A673 (cell line): ENCODE measurements around the gene SORCS1.

Experiments used
- EZH2 ChIP-seq: fragments of 200-600 bp; sonication (generic); IDR thresholded peaks from 2 replicates; pipeline ENCODE4 v1.6.1; 2017; ENCODE audit warnings: borderline replicate concordance, low read depth, mild to moderate bottlenecking, mixed read lengths, antibody characterized with exemption, low read length; ENCODE audit not compliant: poor library complexity, severe bottlenecking
- TF ChIP-seq, protein P1 (sequence below): fragments of 300-800, 200-600 bp; sonication (generic); conservative IDR thresholded peaks from 2 replicates; pipeline ENCODE4 v1.5.1; 2017; ENCODE audit warnings: low read depth, mild to moderate bottlenecking, antibody characterized with exemption, low read length, moderate library complexity, mixed read lengths

DNA sequence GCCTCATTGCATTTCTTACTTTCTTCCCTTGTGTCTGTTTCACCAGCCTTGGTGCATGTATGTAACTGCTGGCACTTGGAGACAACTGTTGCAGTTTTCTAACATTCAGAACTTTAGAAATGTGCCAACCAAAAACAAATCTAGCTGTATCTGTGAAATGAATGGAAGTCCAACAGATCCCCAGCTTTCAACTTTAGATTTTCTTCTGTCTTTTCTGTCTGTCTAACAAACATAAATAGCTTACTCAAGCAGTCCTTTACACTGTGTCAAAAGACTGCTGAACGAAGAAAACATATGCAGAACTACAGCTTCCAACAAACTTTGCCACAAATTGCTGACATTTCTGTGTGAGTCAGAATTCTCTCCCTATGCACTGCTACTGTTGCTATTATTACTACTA, 30.9 kb downstream of the SORCS1 start:
- TF ChIP-seq, protein P1, sequence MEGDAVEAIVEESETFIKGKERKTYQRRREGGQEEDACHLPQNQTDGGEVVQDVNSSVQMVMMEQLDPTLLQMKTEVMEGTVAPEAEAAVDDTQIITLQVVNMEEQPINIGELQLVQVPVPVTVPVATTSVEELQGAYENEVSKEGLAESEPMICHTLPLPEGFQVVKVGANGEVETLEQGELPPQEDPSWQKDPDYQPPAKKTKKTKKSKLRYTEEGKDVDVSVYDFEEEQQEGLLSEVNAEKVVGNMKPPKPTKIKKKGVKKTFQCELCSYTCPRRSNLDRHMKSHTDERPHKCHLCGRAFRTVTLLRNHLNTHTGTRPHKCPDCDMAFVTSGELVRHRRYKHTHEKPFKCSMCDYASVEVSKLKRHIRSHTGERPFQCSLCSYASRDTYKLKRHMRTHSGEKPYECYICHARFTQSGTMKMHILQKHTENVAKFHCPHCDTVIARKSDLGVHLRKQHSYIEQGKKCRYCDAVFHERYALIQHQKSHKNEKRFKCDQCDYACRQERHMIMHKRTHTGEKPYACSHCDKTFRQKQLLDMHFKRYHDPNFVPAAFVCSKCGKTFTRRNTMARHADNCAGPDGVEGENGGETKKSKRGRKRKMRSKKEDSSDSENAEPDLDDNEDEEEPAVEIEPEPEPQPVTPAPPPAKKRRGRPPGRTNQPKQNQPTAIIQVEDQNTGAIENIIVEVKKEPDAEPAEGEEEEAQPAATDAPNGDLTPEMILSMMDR, result no peak
- no peak for TF ChIP-seq EZH2
